GM12878 (cell line): ENCODE results near the gene C19orf47. TPM values are rescaled to one million over a fixed set of nuclear protein-coding genes. Genes with fewer than 3 reads are reported as not detected.

Experiments used
- BACH1 ChIP-seq: fragments of 450-650 bp; IDR thresholded peaks from 2 replicates; pipeline ENCODE4 v1.6.1; 2017; ENCODE audit warnings: mild to moderate bottlenecking, borderline replicate concordance
- CHD2 ChIP-seq: IDR thresholded peaks from 2 replicates; pipeline ENCODE4 v1.6.1; 2011; ENCODE audit warnings: low read depth, low read length, improper control_type of control experiment, borderline replicate concordance
- ETV6 ChIP-seq, 2 experiments: fragments of 450-650 bp in 1 of 2; IDR thresholded peaks in 1 of 2; conservative IDR thresholded peaks in 1 of 2; 2 replicates each; pipeline ENCODE4 v1.6.1; 2014; ENCODE audit warnings: antibody characterized with exemption in 1 of 2, borderline replicate concordance in 1 of 2, low read depth in 1 of 2, mild to moderate bottlenecking in 1 of 2, moderate library complexity in 1 of 2
- FOXM1 ChIP-seq: IDR thresholded peaks from 2 replicates; pipeline ENCODE4 v1.6.1; 2012; ENCODE audit warnings: low read depth, mild to moderate bottlenecking, inconsistent platforms, low read length, moderate library complexity
- IRF4 ChIP-seq: IDR thresholded peaks from 2 replicates; pipeline ENCODE4 v1.6.1; 2011; ENCODE audit warnings: low read depth, low read length
- PML ChIP-seq: IDR thresholded peaks from 2 replicates; pipeline ENCODE4 v1.6.1; 2012; ENCODE audit warnings: low read length, inconsistent platforms
- RCOR1 ChIP-seq: conservative IDR thresholded peaks from 2 replicates; pipeline ENCODE4 v1.6.1; 2012; ENCODE audit warnings: low read depth, low read length, improper control_type of control experiment
- RFX5 ChIP-seq: IDR thresholded peaks from 2 replicates; pipeline ENCODE4 v1.6.1; 2011; ENCODE audit warnings: low read depth, low read length, improper control_type of control experiment
- STAT1 ChIP-seq: fragments of 450-650 bp; conservative IDR thresholded peaks from 2 replicates; pipeline ENCODE4 v1.6.1; 2014; ENCODE audit warnings: antibody characterized with exemption, mild to moderate bottlenecking
- TBL1XR1 ChIP-seq: IDR thresholded peaks from 2 replicates; pipeline ENCODE4 v1.6.1; 2012; ENCODE audit warnings: low read depth, low read length, improper control_type of control experiment
- ZNF207 ChIP-seq: fragments of 450-650 bp; IDR thresholded peaks from 2 replicates; pipeline ENCODE4 v1.6.1; 2014; ENCODE audit warnings: antibody characterized with exemption, mild to moderate bottlenecking, borderline replicate concordance
- ZZZ3 ChIP-seq: IDR thresholded peaks from 2 replicates; pipeline ENCODE4 v1.6.1; 2011; ENCODE audit warnings: low read depth; ENCODE audit not compliant: control insufficient read depth, insufficient read length
- polyA plus RNA-seq, 11 experiments: library from polyadenylated mRNA; depleted of rRNA in 4 of 11; unstranded in 6 of 11; stranded (reverse) in 5 of 11; fragments of >200 nt; fragmentation: Nextera tagmentation in 4 of 11; fragmentation: Illumina TruSeq in 1 of 11; extraction: Ambion mirVana in 4 of 11; extraction: Trizol in 1 of 11; gene quantifications; 1 replicate in 1 of 11; 2 replicates in 10 of 11; pipeline versions ENCODE4 v1.2.1 to v1.2.3, GENCODE V29; 2011 to 2016; ENCODE audit warnings: inconsistent platforms in 2 of 11, missing spikeins in 2 of 11, low read depth in 1 of 11
- total RNA-seq, 4 experiments: library from RNA; depleted of rRNA in 3 of 4; stranded (reverse); fragments of >200 nt in 3 of 4; fragmentation: Illumina TruSeq in 1 of 4; extraction: Trizol in 1 of 4; gene quantifications; 2 replicates each; pipeline versions ENCODE4 v1.2.1 to v1.2.3, GENCODE V29; 2013 to 2021
- TF ChIP-seq, protein P1 (sequence below): fragments of 450-650 bp; formaldehyde crosslinking; IDR thresholded peaks from 2 replicates; pipeline ENCODE4 v1.4.0; 2020; ENCODE audit warnings: mild to moderate bottlenecking, moderate library complexity
- TF ChIP-seq, protein P2 (sequence below): fragments of 450-650 bp; IDR thresholded peaks from 2 replicates; pipeline ENCODE4 v1.6.1; 2014; ENCODE audit warnings: mild to moderate bottlenecking
- TF ChIP-seq, protein P3 (sequence below): IDR thresholded peaks from 2 replicates; pipeline ENCODE4 v1.6.1; 2011; ENCODE audit warnings: borderline replicate concordance, low read depth, mild to moderate bottlenecking, moderate library complexity, low read length; ENCODE audit not compliant: insufficient read depth, poor library complexity, severe bottlenecking
- TF ChIP-seq, protein P4 (sequence below): IDR thresholded peaks from 2 replicates; pipeline ENCODE4 v1.6.1; 2011; ENCODE audit warnings: low read depth, mild to moderate bottlenecking, low read length, moderate library complexity, borderline replicate concordance; ENCODE audit errors: extremely low read depth
- TF ChIP-seq, protein P5 (sequence below): fragments of 150-350 bp; IDR thresholded peaks from 2 replicates; pipeline ENCODE4 v1.6.1; 2016; ENCODE audit warnings: low read depth, low read length

C19orf47 gene
- total and polyA plus RNA-seq, 10 of the 15 experiments (the other 5 are each of a cell fraction or from before 2014, with no cell fraction given) = 0.11 to 29.1 (median 20.2) TPM

DNA sequence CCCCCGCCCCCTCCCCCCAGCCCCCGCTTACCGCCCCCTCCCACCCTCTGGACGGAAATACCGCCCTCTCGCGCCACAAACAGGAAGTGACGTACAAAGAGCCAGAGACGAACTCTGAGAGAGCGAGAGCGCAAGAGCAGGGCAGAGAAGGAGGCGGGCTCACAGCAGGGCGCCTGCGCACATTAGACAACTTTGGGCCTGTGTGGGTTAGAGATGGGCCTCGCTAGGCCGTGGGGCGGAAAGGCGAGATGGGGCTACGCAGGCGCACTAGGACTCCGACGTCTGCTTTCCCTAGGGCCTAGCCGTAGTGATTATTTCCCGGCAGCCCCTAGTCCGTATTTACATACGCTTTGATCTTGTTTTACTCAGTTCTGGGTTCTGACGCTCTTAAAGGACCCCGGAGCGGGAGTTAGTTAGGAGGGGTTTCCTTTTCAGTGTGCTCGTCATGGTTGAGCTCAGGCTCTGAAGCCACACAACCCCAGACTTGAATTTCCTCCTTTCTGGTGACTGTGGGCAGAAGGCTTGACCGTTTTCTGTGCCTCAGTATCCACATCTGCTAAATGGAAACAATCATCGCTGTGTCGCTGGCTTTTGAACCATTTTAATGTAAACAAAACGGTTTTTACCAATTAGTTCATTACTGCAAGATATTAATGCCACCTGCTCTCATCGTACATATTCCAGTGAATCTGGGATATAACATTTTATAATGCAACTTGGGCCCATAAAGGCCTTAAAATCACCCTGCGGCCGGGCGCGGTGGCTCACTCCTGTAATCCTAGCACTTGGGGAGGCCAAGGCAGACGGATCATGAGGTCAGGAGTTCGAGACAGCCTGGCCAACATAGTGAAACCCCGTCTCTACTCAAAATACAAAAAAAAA, 62.6 kb downstream of the C19orf47 start (continued):
- TF ChIP-seq, protein P1, sequence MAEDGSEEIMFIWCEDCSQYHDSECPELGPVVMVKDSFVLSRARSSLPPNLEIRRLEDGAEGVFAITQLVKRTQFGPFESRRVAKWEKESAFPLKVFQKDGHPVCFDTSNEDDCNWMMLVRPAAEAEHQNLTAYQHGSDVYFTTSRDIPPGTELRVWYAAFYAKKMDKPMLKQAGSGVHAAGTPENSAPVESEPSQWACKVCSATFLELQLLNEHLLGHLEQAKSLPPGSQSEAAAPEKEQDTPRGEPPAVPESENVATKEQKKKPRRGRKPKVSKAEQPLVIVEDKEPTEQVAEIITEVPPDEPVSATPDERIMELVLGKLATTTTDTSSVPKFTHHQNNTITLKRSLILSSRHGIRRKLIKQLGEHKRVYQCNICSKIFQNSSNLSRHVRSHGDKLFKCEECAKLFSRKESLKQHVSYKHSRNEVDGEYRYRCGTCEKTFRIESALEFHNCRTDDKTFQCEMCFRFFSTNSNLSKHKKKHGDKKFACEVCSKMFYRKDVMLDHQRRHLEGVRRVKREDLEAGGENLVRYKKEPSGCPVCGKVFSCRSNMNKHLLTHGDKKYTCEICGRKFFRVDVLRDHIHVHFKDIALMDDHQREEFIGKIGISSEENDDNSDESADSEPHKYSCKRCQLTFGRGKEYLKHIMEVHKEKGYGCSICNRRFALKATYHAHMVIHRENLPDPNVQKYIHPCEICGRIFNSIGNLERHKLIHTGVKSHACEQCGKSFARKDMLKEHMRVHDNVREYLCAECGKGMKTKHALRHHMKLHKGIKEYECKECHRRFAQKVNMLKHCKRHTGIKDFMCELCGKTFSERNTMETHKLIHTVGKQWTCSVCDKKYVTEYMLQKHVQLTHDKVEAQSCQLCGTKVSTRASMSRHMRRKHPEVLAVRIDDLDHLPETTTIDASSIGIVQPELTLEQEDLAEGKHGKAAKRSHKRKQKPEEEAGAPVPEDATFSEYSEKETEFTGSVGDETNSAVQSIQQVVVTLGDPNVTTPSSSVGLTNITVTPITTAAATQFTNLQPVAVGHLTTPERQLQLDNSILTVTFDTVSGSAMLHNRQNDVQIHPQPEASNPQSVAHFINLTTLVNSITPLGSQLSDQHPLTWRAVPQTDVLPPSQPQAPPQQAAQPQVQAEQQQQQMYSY (CRISPR knock-in tag) = no peak
- TF ChIP-seq TBL1XR1 = no peak
- no peak for TF ChIP-seq ETV6 (conservative IDR thresholded peaks at IDR 0.05 in 1 of 2, IDR thresholded peaks at IDR 0.05 in 1 of 2; ENCODE audit: borderline replicate concordance in 1 of 2, low read depth in 1 of 2)
- TF ChIP-seq IRF4 = peak; percentile 9; the same call in 1 of the 2 replicates
- no peak for TF ChIP-seq PML
- no peak for TF ChIP-seq RFX5
- TF ChIP-seq ZNF207 = no peak
- TF ChIP-seq, protein P2, sequence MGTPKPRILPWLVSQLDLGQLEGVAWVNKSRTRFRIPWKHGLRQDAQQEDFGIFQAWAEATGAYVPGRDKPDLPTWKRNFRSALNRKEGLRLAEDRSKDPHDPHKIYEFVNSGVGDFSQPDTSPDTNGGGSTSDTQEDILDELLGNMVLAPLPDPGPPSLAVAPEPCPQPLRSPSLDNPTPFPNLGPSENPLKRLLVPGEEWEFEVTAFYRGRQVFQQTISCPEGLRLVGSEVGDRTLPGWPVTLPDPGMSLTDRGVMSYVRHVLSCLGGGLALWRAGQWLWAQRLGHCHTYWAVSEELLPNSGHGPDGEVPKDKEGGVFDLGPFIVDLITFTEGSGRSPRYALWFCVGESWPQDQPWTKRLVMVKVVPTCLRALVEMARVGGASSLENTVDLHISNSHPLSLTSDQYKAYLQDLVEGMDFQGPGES = no peak
- TF ChIP-seq RCOR1 = peak; percentile 73; the same call in 1 of the 2 replicates
- TF ChIP-seq CHD2 = no peak; the same call in 1 of the 2 replicates
- TF ChIP-seq, protein P3, sequence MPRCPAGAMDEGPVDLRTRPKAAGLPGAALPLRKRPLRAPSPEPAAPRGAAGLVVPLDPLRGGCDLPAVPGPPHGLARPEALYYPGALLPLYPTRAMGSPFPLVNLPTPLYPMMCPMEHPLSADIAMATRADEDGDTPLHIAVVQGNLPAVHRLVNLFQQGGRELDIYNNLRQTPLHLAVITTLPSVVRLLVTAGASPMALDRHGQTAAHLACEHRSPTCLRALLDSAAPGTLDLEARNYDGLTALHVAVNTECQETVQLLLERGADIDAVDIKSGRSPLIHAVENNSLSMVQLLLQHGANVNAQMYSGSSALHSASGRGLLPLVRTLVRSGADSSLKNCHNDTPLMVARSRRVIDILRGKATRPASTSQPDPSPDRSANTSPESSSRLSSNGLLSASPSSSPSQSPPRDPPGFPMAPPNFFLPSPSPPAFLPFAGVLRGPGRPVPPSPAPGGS = no peak
- TF ChIP-seq STAT1 = no peak
- TF ChIP-seq FOXM1 = no peak
- no peak for TF ChIP-seq BACH1
- TF ChIP-seq, protein P4, sequence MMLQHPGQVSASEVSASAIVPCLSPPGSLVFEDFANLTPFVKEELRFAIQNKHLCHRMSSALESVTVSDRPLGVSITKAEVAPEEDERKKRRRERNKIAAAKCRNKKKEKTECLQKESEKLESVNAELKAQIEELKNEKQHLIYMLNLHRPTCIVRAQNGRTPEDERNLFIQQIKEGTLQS = no peak
- TF ChIP-seq, protein P5, sequence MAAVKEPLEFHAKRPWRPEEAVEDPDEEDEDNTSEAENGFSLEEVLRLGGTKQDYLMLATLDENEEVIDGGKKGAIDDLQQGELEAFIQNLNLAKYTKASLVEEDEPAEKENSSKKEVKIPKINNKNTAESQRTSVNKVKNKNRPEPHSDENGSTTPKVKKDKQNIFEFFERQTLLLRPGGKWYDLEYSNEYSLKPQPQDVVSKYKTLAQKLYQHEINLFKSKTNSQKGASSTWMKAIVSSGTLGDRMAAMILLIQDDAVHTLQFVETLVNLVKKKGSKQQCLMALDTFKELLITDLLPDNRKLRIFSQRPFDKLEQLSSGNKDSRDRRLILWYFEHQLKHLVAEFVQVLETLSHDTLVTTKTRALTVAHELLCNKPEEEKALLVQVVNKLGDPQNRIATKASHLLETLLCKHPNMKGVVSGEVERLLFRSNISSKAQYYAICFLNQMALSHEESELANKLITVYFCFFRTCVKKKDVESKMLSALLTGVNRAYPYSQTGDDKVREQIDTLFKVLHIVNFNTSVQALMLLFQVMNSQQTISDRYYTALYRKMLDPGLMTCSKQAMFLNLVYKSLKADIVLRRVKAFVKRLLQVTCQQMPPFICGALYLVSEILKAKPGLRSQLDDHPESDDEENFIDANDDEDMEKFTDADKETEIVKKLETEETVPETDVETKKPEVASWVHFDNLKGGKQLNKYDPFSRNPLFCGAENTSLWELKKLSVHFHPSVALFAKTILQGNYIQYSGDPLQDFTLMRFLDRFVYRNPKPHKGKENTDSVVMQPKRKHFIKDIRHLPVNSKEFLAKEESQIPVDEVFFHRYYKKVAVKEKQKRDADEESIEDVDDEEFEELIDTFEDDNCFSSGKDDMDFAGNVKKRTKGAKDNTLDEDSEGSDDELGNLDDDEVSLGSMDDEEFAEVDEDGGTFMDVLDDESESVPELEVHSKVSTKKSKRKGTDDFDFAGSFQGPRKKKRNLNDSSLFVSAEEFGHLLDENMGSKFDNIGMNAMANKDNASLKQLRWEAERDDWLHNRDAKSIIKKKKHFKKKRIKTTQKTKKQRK = no peak
- TF ChIP-seq ZZZ3 = no peak
